Measurements from ENCODE around the gene ZNFX1.

ZNFX1 gene

GRCh38 chr20:49281913-49282467, 4.1 kb upstream of the ZNFX1 start:
- DNase-seq (ENCODE audit: low read depth in 1 of 2, low spot score in 1 of 2): no peak
- Histone ChIP-seq H3K4me3 (replicated peaks; ENCODE audit: insufficient read depth, low read length) (peak overlapping the region; percentile 50), H3K27me3 (ENCODE audit: insufficient read depth, poor library complexity, severe bottlenecking) (no peaks in the 10 kb centered on the region), H3K27ac (replicated peaks) (peak overlapping the region; percentile 96)
- TF ChIP-seq CTCF (IDR thresholded peaks at IDR 0.05; ENCODE audit: insufficient read depth, low read length) (no peak), REST (IDR thresholded peaks at IDR 0.05; ENCODE audit: insufficient replicate concordance, low read depth) (no peak), SPI1 (IDR thresholded peaks at IDR 0.05; ENCODE audit: borderline replicate concordance, low read depth) (no peak), POLR2AphosphoS5 (IDR thresholded peaks at IDR 0.05; ENCODE audit: low read depth) (no peak), GABPA (IDR thresholded peaks at IDR 0.05; ENCODE audit: low read depth) (no peak)

- peak overlapping the region; percentile 50 for H3K4me3 ChIP-seq (replicated peaks; ENCODE audit: insufficient read depth, low read length)
- H3K27ac ChIP-seq (replicated peaks): peak overlapping the region; percentile 96
- DNase-seq (ENCODE audit: low read depth in 1 of 2, low spot score in 1 of 2): peak; percentile 73 to 90
- no peaks in the 10 kb centered on the region for H3K27me3 ChIP-seq (ENCODE audit: insufficient read depth, poor library complexity, severe bottlenecking)
- TF ChIP-seq POLR2AphosphoS5 (IDR thresholded peaks at IDR 0.05; ENCODE audit: low read depth) (peak; percentile 90), REST (IDR thresholded peaks at IDR 0.05; ENCODE audit: insufficient replicate concordance, low read depth) (peak; percentile 46), CTCF (IDR thresholded peaks at IDR 0.05; ENCODE audit: insufficient read depth, low read length) (no peak), GABPA (IDR thresholded peaks at IDR 0.05; ENCODE audit: low read depth) (peak; percentile 31; the same call in 1 of the 2 replicates), SPI1 (IDR thresholded peaks at IDR 0.05; ENCODE audit: borderline replicate concordance, low read depth) (peak; percentile 74; the same call in 1 of the 2 replicates)
These were observed 3.4 kb upstream of the ZNFX1 start for GRCh38 chr20:49281059-49281912.

- Histone ChIP-seq H3K27ac (replicated peaks) (peak overlapping the region; percentile 96), H3K27me3 (ENCODE audit: insufficient read depth, poor library complexity, severe bottlenecking) (no peaks in the 10 kb centered on the region), H3K4me3 (replicated peaks; ENCODE audit: insufficient read depth, low read length) (peak overlapping the region; percentile 50)
- no peak for TF ChIP-seq SPI1 (IDR thresholded peaks at IDR 0.05; ENCODE audit: borderline replicate concordance, low read depth)
- no peak for TF ChIP-seq POLR2AphosphoS5 (IDR thresholded peaks at IDR 0.05; ENCODE audit: low read depth)
- TF ChIP-seq GABPA (IDR thresholded peaks at IDR 0.05; ENCODE audit: low read depth): no peak
- no peak for TF ChIP-seq CTCF (IDR thresholded peaks at IDR 0.05; ENCODE audit: insufficient read depth, low read length)
- TF ChIP-seq REST (IDR thresholded peaks at IDR 0.05; ENCODE audit: insufficient replicate concordance, low read depth): no peak
- DNase-seq (ENCODE audit: low read depth in 1 of 2, low spot score in 1 of 2): no peak
These were observed 2.7 kb upstream of the ZNFX1 start for GRCh38 chr20:49280463-49281058.
